IPS-20b (cell line): ENCODE results near the gene GRAMD2A.

ENCODE experiments used
- H3K27ac ChIP-seq: one replicate; pipeline ENCODE4 v1.5.1; 2013; ENCODE audit warnings: low read length
- H3K27me3 ChIP-seq: 2 replicates; pipeline ENCODE4 v1.6.1; 2013; ENCODE audit warnings: mild to moderate bottlenecking, low read length, inconsistent platforms; ENCODE audit not compliant: insufficient read depth
- H3K36me3 ChIP-seq: 2 replicates; pipeline ENCODE4 v1.6.1; 2013; ENCODE audit warnings: low read depth, mild to moderate bottlenecking, inconsistent platforms, low read length, moderate library complexity; ENCODE audit not compliant: insufficient read depth
- H3K4me1 ChIP-seq: 2 replicates; pipeline ENCODE4 v1.6.1; 2013; ENCODE audit warnings: mild to moderate bottlenecking, control low read depth, inconsistent platforms, low read length, moderate library complexity; ENCODE audit not compliant: insufficient read depth
- H3K4me3 ChIP-seq: 2 replicates; pipeline ENCODE4 v1.5.1; 2013; ENCODE audit warnings: mild to moderate bottlenecking, low read length, inconsistent platforms
- H3K9ac ChIP-seq: 2 replicates; pipeline ENCODE4 v1.6.1; 2013; ENCODE audit warnings: low read depth, mild to moderate bottlenecking, inconsistent platforms, low read length, moderate library complexity
- H3K9me3 ChIP-seq: 2 replicates; pipeline ENCODE4 v1.6.1; 2013; ENCODE audit warnings: mild to moderate bottlenecking, low read depth, low read length, inconsistent platforms; ENCODE audit not compliant: insufficient read depth

GRAMD2A gene

DNA sequence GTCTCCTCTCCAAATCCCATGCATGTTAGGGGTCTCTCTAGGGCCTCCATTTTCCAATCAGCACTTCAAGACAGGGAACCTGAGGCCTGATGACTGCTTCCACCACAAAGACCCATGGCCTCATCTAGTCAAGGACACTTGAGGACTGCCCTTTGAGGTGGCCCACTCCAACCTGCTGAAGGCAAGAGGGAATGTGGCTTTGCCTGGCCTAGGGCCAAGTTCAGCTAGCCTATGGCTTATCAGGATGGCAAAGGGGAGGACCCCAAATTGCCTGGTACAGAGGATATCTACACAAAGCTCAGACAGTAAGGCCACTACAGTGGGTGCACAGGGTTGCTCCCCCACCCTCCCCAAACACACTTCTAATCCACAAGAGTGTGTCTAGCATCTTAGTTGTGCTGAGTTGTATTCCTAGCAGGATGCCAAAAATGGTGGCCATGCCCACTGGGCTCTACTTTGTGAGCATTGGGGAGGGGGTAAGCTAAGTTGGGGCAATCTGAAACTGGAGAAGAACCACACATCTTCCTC is 10.0 kb upstream of the GRAMD2A start:
- Histone ChIP-seq H3K27me3 (no peaks in the 10 kb centered on the region), H3K9ac (no peak overlapping the region), H3K4me3 (no peak overlapping the region), H3K4me1 (no peaks in the 10 kb centered on the region), H3K27ac (no peak overlapping the region), H3K36me3 (peaks cover 98% of the 10 kb centered on the region), H3K9me3 (no peaks in the 10 kb centered on the region)

DNA sequence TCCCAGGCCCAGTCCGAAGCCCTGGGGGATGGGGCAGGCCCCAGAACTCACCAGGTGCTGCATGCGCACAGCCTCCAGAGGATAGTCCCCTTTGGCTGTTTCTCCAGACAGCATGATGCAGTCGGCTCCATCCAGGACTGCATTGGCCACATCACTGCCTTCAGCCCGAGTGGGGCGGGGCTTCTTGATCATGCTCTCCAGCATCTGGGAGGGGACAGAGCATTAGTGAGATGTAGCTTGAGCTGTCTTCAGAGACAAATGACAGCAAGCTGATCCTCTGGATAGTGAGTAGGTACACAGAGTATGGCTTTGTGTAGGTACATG is 9.1 kb upstream of the GRAMD2A start:
- no peak overlapping the region for H3K27ac ChIP-seq
- peaks cover 98% of the 10 kb centered on the region for H3K36me3 ChIP-seq

DNA sequence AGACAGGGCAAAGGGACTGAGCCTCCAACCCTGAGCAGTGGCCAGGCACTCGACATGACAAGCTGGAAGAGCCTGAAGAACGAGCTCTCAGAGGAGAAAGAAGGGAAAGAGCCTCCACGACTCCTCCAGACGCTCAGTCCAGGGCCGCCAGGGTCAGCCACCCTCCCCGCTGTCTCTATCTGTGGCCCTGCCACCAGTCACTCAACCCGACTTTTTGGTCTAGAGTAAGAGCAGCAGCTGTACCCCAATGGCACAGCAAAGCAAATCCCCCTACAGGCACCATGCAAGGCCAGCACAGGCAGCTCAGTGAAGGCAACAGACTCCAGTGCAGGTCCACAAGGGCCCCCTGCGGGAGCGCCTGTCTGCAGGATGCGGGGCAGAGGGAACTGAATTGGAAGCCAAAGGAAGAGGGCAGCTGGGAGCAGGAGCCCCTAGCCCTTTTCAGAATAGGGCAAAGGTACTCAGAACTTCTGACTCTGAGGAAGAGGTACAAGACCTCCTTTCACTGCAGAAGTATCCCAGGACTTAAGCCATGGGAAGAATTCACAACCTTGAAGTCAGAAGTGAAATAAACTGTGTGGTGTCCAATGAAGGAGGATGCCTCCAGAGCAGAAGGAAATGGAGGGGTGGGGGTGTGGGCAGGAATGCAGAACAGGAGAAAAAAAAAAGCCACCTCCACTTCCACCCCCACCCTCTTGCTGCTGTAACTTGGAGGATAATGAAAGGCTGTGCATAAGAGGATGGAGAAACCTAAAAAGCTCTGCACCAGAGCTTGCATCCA is 8.5 kb upstream of the GRAMD2A start:
- H3K4me1 ChIP-seq, result no peaks in the 10 kb centered on the region
- H3K9me3 ChIP-seq, result no peaks in the 10 kb centered on the region
- no peak overlapping the region for H3K9ac ChIP-seq
- H3K36me3 ChIP-seq, result peaks cover 98% of the 10 kb centered on the region
- no peaks in the 10 kb centered on the region for H3K27me3 ChIP-seq
- no peak overlapping the region for H3K4me3 ChIP-seq
- no peak overlapping the region for H3K27ac ChIP-seq

More for the DNA sequence above, 9.1 kb upstream of the GRAMD2A start:
- Histone ChIP-seq H3K4me1 (no peaks in the 10 kb centered on the region), H3K9me3 (no peaks in the 10 kb centered on the region), H3K4me3 (no peak overlapping the region), H3K9ac (no peak overlapping the region), H3K27me3 (no peaks in the 10 kb centered on the region)

DNA sequence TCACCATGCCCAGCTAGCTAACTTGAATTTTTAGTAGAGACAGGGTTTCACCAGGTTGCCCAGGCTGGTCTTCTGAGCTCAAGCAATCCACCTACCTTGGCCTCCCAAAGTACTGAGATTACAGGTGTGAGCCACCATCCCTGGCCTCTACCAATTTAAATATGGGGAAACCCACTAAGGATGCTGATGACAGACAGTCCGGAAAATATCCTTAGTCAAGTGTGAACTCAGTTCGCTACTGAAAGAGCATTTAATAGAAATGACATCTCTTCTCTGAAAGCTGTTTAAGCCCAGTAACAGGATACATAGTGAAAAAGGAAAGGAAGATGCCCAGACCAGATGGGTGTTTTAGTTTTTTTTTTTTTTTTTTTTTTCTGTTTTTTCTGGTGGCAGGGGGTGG is 7.7 kb upstream of the GRAMD2A start:
- peaks cover 98% of the 10 kb centered on the region for H3K36me3 ChIP-seq
- H3K9me3 ChIP-seq, result no peaks in the 10 kb centered on the region
- H3K4me3 ChIP-seq, result no peak overlapping the region
- no peaks in the 10 kb centered on the region for H3K4me1 ChIP-seq
- H3K9ac ChIP-seq, result no peak overlapping the region
- no peaks in the 10 kb centered on the region for H3K27me3 ChIP-seq
- H3K27ac ChIP-seq, result no peak overlapping the region

DNA sequence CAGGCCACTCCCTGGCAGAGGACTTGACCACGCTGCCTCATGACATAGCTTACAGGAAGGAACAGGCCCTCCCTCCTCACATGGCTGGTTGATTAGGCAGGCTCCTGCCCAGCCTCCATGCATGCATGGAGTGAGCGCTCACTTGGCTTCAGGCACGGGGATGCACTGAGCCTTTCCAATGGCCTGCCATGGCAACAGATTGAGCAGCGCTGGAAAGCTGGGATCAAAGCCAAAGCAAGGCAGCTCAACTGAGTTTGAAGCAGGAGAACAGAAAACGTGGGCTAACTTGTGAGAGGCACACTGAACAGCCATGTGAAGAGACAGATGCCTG is 5.9 kb upstream of the GRAMD2A start:
- H3K9me3 ChIP-seq, result no peaks in the 10 kb centered on the region
- H3K36me3 ChIP-seq, result peaks cover 100% of the 10 kb centered on the region
- no peak overlapping the region for H3K9ac ChIP-seq
- no peak overlapping the region for H3K4me3 ChIP-seq
- H3K4me1 ChIP-seq, result no peaks in the 10 kb centered on the region
- no peak overlapping the region for H3K27ac ChIP-seq
- H3K27me3 ChIP-seq, result peaks cover under 1% of the 10 kb centered on the region; the same call in 1 of the 2 replicates

DNA sequence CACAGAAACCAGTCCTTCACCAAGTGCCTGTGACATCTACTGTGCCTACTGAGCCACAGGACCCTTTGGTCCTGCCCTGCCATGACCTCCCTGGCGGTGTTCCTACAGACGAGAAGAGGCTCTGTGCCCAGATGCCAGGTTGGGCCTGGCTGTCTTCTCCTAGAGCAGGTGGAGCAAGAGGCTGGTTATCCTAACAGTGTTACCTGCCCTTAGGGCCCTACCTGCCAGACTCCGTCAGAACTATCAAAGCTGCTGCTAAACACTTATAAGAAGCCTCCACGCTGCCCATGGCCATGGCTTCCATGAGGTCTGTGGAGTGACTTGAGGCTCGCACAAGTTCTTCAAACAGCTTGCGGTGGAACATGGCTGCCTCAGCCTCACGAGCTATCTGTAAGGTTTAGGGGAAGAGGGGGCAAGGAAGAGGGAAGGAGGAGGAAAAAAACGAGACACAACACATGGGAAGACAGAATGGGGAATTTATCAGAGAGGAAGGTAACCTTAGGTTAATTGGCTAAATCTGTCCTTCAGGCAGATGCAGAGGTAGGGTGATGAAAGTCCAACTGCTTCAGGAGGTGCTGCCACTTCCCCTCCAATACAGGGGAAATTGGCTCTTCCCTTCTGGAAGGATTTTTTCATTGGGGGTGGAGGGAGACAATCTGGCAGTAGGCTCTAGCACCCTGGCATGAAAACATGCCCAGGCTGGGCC is 5.4 kb upstream of the GRAMD2A start:
- H3K4me3 ChIP-seq, result no peak overlapping the region
- peaks cover 6% of the 10 kb centered on the region for H3K27me3 ChIP-seq
- peaks cover 96% of the 10 kb centered on the region for H3K36me3 ChIP-seq
- no peaks in the 10 kb centered on the region for H3K9me3 ChIP-seq
- H3K27ac ChIP-seq, result no peak overlapping the region
- no peak overlapping the region for H3K9ac ChIP-seq
- H3K4me1 ChIP-seq, result no peaks in the 10 kb centered on the region

GRCh38 chr15:72202302-72202701 is 4.7 kb upstream of the GRAMD2A start:
- Histone ChIP-seq H3K9ac (no peak overlapping the region), H3K9me3 (no peaks in the 10 kb centered on the region), H3K4me3 (no peak overlapping the region), H3K36me3 (peaks cover 90% of the 10 kb centered on the region), H3K27ac (no peak overlapping the region), H3K27me3 (peaks cover 10% of the 10 kb centered on the region), H3K4me1 (no peaks in the 10 kb centered on the region)

DNA sequence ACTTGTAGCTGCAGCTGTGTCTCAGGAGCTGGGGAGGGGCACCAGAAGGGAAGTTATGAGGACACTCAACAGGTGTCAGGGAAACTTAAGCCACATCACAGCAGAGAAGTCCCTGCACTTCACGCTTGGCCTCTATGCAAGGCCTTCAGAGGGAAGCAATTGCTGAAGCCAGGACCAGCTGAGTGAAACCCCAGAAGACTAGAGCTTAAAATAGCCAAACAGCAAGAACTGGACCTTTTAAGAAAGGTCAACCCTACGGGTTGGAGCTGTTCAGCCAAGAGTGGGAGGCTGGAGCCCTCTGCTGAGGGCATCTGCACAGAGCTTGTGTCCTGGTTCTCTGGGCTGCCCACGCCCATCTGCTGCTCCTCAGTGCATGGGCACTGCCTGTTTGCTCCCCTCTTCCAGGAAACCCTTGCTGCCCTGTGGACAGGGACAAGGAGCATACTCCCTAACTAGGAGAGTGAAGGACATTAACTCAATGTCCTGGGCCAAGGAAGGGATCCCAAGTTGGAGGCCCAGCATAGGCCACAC is 3.9 kb upstream of the GRAMD2A start:
- Histone ChIP-seq H3K4me1 (no peaks in the 10 kb centered on the region), H3K27me3 (peaks cover 18% of the 10 kb centered on the region), H3K9me3 (no peaks in the 10 kb centered on the region), H3K9ac (no peak overlapping the region), H3K27ac (no peak overlapping the region), H3K4me3 (no peak overlapping the region), H3K36me3 (peaks cover 82% of the 10 kb centered on the region)

- Histone ChIP-seq H3K27me3 (peaks cover 27% of the 10 kb centered on the region), H3K9me3 (no peaks in the 10 kb centered on the region), H3K4me1 (no peaks in the 10 kb centered on the region), H3K4me3 (no peak overlapping the region), H3K36me3 (peaks cover 73% of the 10 kb centered on the region), H3K9ac (no peak overlapping the region), H3K27ac (no peak overlapping the region)
These were observed 3.0 kb upstream of the GRAMD2A start for GRCh38 chr15:72200395-72201237.

DNA sequence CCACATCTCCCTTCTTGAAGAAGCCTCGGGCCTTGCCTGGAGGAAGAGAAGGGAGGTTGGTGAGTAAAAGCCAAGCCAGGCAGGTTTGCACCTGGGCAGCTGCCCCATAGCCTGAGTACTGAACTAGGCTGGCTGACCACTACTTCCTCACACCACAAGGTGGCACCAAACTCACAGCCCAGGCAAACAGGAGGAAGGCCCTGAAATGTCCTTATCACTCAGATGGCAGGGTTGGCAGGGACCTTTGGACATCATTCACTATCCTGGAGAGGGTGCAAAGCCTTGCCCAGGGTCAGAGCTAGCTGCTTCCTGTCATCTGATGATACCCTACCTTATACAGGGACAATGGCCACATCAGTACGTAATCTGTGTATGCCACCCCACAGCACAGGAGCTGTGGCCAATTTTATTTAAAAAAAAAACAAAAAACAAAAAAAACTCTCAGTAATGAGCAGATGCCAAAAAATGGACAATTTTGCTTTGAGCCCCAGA is 2.2 kb upstream of the GRAMD2A start:
- Histone ChIP-seq H3K27ac (no peak overlapping the region), H3K27me3 (peaks cover 35% of the 10 kb centered on the region), H3K9ac (no peak overlapping the region), H3K4me1 (no peaks in the 10 kb centered on the region), H3K4me3 (no peak overlapping the region), H3K9me3 (no peaks in the 10 kb centered on the region), H3K36me3 (peaks cover 65% of the 10 kb centered on the region)

GRCh38 chr15:72199205-72199515 is 1.6 kb upstream of the GRAMD2A start:
- Histone ChIP-seq H3K27me3 (peaks cover 36% of the 10 kb centered on the region), H3K9ac (no peak overlapping the region), H3K27ac (no peak overlapping the region), H3K4me1 (no peaks in the 10 kb centered on the region; the same call in 1 of the 2 replicates), H3K9me3 (no peaks in the 10 kb centered on the region), H3K36me3 (peaks cover 59% of the 10 kb centered on the region), H3K4me3 (no peak overlapping the region)
